ENCODE measurements around the gene FNDC10. TPM values are rescaled to one million over a fixed set of nuclear protein-coding genes. Genes with fewer than 3 reads are reported as not detected.

FNDC10 gene
- total and polyA plus RNA-seq, 9 of the 15 experiments (the other 6 are each of a cell fraction or from before 2014, with no cell fraction given) = 0.08 to 6.3 (median 1.6) TPM

DNA sequence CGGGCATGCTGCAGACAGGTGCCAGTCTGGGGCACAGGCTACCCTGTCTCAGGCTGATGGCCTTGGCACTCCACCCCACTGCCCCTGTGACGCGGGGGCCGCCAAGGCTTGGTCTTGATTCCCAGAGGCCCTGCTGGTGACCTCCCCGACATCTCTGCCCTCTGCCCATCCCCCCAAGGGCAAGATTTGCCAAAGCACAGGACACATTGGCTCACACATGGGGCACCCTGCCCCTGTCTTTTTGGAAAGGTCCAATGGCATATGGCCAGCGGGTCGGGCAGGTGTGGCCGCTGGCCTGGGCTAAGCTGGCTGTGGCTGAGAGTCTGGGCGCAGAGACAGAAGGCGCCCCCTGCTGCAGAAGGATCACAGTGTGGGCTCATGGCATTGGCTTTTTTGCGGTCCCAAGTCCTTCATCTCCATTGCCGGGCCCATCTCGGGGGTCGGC lies 20.0 kb upstream of the FNDC10 start (continued):
- TF ChIP-seq RHOXF2B (CRISPR knock-in tag; conservative IDR thresholded peaks at IDR 0.05) (no peak), HNRNPLL (IDR thresholded peaks at IDR 0.05; ENCODE audit: low read depth, low read length, poor library complexity, severe bottlenecking) (no peak)
- TF ChIP-seq, protein P1, sequence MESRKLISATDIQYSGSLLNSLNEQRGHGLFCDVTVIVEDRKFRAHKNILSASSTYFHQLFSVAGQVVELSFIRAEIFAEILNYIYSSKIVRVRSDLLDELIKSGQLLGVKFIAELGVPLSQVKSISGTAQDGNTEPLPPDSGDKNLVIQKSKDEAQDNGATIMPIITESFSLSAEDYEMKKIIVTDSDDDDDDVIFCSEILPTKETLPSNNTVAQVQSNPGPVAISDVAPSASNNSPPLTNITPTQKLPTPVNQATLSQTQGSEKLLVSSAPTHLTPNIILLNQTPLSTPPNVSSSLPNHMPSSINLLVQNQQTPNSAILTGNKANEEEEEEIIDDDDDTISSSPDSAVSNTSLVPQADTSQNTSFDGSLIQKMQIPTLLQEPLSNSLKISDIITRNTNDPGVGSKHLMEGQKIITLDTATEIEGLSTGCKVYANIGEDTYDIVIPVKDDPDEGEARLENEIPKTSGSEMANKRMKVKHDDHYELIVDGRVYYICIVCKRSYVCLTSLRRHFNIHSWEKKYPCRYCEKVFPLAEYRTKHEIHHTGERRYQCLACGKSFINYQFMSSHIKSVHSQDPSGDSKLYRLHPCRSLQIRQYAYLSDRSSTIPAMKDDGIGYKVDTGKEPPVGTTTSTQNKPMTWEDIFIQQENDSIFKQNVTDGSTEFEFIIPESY (CRISPR knock-in tag; IDR thresholded peaks at IDR 0.05) = peak; percentile 74; the same call in 1 of the 2 replicates

DNA sequence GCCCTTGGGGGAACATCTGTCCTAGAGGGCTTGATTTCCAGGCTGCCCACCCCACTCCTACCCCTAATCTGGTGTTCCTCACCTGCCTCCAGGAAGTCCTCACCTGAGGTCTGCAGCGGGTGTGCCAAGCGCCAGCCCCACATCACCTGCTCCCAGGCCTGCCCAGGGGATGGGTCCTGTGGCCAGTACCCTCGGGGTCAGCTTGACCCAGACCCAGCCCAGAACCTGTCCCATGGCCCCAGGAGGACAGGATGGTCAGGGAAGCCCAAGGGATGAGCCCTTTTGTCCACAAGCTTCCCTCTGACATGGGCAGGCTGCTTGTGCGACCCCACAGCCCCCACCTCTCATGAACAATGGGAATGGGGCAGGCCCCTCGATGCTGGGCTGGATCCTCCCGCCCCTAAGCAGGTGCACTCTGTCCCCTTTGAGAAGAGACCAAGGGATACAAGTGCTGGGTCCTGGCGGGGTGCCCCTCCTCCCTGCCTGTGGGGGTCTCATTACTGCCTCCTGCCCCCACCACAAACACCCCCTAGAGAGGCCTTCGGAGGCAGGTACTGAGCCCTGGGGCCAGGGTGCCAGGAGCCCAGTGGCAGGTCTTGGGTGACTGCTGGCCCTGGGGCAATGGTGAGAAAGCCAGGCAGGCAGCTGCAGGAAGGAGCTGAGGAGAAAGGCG lies 18.6 kb upstream of the FNDC10 start:
- Histone ChIP-seq H3K4me1 (replicated peaks in 1 of 2; ENCODE audit: control insufficient read depth in 2 of 2, insufficient read depth in 2 of 2, low read length in 2 of 2) (peaks cover 13 to 90% of the 10 kb centered on the region in 2 experiments; a peak in 4 of 5 replicates), H3K4me2 (ENCODE audit: insufficient read depth, low read length) (no peak overlapping the region), H3K9me1 (ENCODE audit: control insufficient read depth, insufficient read depth, low read length) (no peaks in the 10 kb centered on the region), H3K9me3 (replicated peaks; ENCODE audit: control insufficient read depth, insufficient read depth, low read depth, low read length) (no peaks in the 10 kb centered on the region), H3K27me3 (ENCODE audit: control insufficient read depth in 2 of 2, insufficient read depth in 2 of 2, low read length in 2 of 2) (no peaks in the 10 kb centered on the region), H4K20me1 (replicated peaks; ENCODE audit: control insufficient read depth, insufficient read depth, low read length) (peaks cover 24% of the 10 kb centered on the region; the same call in 1 of the 2 replicates), H3K27ac (ENCODE audit: extremely low read depth, low read depth, low read length) (no peak overlapping the region), H2AFZ (ENCODE audit: low read depth, low read length) (no peak overlapping the region), H3K9ac (ENCODE audit: insufficient read depth in 1 of 2, low read depth in 2 of 2, low read length in 2 of 2) (no peak overlapping the region), H3K36me3 (ENCODE audit: control insufficient read depth, insufficient read depth, low read length) (peaks cover 9% of the 10 kb centered on the region; the same call in 2 of the 3 replicates), H3K4me3 (no peak overlapping the region), H3K79me2 (ENCODE audit: control insufficient read depth, insufficient read depth, low read length) (peaks cover 29% of the 10 kb centered on the region)
- FAIRE-seq (no peak), DNase-seq (ENCODE audit: extremely low read depth in 1 of 4, low spot score in 3 of 4) (no peak), ATAC-seq (no peak)
- TF ChIP-seq RUNX1 (IDR thresholded peaks at IDR 0.05; ENCODE audit: low read depth) (no peak), ZBTB8A (IDR thresholded peaks at IDR 0.05; ENCODE audit: partially characterized antibody) (no peak), PHB2 (IDR thresholded peaks at IDR 0.05; ENCODE audit: low read depth) (no peak), NFXL1 (CRISPR knock-in tag; IDR thresholded peaks at IDR 0.05) (no peak), ZNF75A (CRISPR knock-in tag; IDR thresholded peaks at IDR 0.05) (no peak), YBX1 (IDR thresholded peaks at IDR 0.05) (no peak), ZNF41 (CRISPR knock-in tag; conservative IDR thresholded peaks at IDR 0.05) (no peak), ZKSCAN1 (IDR thresholded peaks at IDR 0.05; ENCODE audit: low read depth, low read length) (no peak), HCFC1 (IDR thresholded peaks at IDR 0.05; ENCODE audit: low read depth, low read length) (no peak)
- TF ChIP-seq, protein P2, sequence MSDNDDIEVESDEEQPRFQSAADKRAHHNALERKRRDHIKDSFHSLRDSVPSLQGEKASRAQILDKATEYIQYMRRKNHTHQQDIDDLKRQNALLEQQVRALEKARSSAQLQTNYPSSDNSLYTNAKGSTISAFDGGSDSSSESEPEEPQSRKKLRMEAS (CRISPR knock-in tag; IDR thresholded peaks at IDR 0.05) = no peak
- TF ChIP-seq, protein P3, sequence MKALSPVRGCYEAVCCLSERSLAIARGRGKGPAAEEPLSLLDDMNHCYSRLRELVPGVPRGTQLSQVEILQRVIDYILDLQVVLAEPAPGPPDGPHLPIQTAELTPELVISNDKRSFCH (CRISPR knock-in tag; IDR thresholded peaks at IDR 0.05) = no peak
- TF ChIP-seq, protein P3 (tag; IDR thresholded peaks at IDR 0.05) = no peak
- TF ChIP-seq, protein P4, sequence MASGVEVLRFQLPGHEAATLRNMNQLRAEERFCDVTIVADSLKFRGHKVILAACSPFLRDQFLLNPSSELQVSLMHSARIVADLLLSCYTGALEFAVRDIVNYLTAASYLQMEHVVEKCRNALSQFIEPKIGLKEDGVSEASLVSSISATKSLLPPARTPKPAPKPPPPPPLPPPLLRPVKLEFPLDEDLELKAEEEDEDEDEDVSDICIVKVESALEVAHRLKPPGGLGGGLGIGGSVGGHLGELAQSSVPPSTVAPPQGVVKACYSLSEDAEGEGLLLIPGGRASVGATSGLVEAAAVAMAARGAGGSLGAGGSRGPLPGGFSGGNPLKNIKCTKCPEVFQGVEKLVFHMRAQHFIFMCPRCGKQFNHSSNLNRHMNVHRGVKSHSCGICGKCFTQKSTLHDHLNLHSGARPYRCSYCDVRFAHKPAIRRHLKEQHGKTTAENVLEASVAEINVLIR (CRISPR knock-in tag; IDR thresholded peaks at IDR 0.05) = no peak
- 84% methylated on average over 9 of the region's 9 CpGs for WGBS (ENCODE audit: insufficient coverage, low coverage, missing lambda C conversion rate)
- CTCF ChIA-PET (ENCODE audit: low intra/inter-chr PET ratio) = interaction anchor here (0.6 kb wide), 1 partner anchor 64 kb away, joined by 3 read pairs; no protein-coding TSS in a partner anchor
- intact Hi-C loops (cut with micrococcal nuclease) = no loop called here
- POLR2A ChIA-PET = interaction anchor here (0.6 to 1.4 kb wide), 3 partner anchors 15 to 277 kb away, joined by 3 to 4 read pairs (median 3); no protein-coding TSS in a partner anchor
- no TSS peak for BruUV-seq (replicated peaks)
- in situ Hi-C loops (cut with MboI) = no loop called here

All from K562 (cell line).